Measurements from ENCODE around the gene IL16.

- TF ChIP-seq CEBPB (IDR thresholded peaks at IDR 0.05): no peak
- TF ChIP-seq POLR2A (IDR thresholded peaks at IDR 0.05; ENCODE audit: low read length): no peak
- TF ChIP-seq CTCF (IDR thresholded peaks at IDR 0.05): no peak
- TF ChIP-seq BHLHE40 (IDR thresholded peaks at IDR 0.05; ENCODE audit: low read depth, low read length): no peak
- no peak for TF ChIP-seq TFCP2L1 (CRISPR knock-in tag; IDR thresholded peaks at IDR 0.05)
- no peak for TF ChIP-seq CHD2 (IDR thresholded peaks at IDR 0.05; ENCODE audit: low read length, partially characterized antibody)
- TF ChIP-seq ESRRA (IDR thresholded peaks at IDR 0.05; ENCODE audit: borderline replicate concordance, low read length): no peak
- TF ChIP-seq MAX (IDR thresholded peaks at IDR 0.05): no peak
- TF ChIP-seq KDM1A (IDR thresholded peaks at IDR 0.05; ENCODE audit: low read depth): no peak
- no peak for TF ChIP-seq RAD21 (conservative IDR thresholded peaks at IDR 0.05 in 1 of 2, IDR thresholded peaks at IDR 0.05 in 1 of 2)
- no peak for TF ChIP-seq EP300 (IDR thresholded peaks at IDR 0.05)
Observed at GRCh38 chr15:81168644-81169043, 28.0 kb upstream of the IL16 start.
